GM21619 (cell line): ENCODE results near the gene OSBPL6.
"Not testable (repeated sequence)": the region's sequence is repeated elsewhere in the genome, so short reads cannot be mapped to it uniquely, and the experiment has no call there.

Source experiments
- ATAC-seq: cut with Tn5 transposase; IDR thresholded peaks from one replicate; pipeline ENCODE4 v1.9.1; 2021; ENCODE audit not compliant: unreplicated experiment

Gene OSBPL6

GRCh38 chr2:178392215-178392614 is 197.9 kb downstream of the OSBPL6 start:
- ATAC-seq, result no peak

GRCh38 chr2:178394859-178395258 is 200.5 kb downstream of the OSBPL6 start:
- no peak for ATAC-seq

DNA sequence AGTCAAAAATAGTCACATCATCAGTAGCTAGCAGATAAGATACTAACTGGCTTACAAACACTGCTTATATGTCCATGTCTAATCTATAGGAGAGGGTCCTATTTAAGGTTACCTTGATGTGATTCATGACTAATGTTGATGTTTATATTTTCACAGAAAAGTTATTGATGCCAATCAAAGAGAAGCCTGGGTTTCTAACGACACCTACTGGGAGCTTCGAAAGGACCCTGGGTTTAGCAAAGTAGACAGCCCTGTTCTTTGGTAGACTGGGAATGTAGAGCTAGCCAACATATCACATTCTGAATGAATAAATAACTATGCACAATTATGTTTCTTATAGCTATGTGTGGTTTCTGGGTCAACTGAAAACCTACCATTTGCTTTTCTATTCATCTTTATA is 201.0 kb downstream of the OSBPL6 start:
- ATAC-seq, result no peak

DNA sequence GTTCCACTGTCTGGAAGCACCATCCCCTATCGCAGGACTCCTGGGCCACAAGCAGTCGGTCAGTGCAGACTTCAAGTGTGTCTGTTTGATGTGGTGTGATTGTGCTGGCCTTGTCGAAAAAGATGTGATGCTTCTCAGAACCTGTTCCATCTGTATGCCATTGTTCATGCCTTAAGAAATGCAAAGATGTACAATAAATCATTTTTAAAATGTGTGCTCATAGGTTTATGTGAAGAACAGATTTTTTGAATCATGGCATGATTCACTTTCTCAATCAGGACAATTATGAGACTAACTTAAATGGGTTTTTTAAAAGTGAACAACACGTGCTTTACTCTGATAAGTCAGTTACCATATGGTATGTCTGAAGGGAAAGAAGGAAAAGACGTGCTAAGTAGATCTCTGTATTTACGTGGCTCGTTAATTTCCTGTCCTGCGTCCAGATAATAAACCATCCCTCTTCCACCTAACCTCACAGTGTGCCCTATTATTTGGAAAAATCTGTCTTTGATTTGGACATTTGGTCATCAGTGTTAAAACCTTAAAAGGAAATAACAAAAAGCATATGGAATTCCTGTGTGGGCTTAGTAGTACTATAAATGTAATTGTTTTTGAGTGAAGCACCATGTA is 201.7 kb downstream of the OSBPL6 start:
- no peak for ATAC-seq

- peak; percentile 93 for ATAC-seq
Measured at GRCh38 chr2:178397002-178397605, 202.8 kb downstream of the OSBPL6 start.

GRCh38 chr2:178401994-178402437 is 207.7 kb downstream of the OSBPL6 start:
- ATAC-seq, result no peak

DNA sequence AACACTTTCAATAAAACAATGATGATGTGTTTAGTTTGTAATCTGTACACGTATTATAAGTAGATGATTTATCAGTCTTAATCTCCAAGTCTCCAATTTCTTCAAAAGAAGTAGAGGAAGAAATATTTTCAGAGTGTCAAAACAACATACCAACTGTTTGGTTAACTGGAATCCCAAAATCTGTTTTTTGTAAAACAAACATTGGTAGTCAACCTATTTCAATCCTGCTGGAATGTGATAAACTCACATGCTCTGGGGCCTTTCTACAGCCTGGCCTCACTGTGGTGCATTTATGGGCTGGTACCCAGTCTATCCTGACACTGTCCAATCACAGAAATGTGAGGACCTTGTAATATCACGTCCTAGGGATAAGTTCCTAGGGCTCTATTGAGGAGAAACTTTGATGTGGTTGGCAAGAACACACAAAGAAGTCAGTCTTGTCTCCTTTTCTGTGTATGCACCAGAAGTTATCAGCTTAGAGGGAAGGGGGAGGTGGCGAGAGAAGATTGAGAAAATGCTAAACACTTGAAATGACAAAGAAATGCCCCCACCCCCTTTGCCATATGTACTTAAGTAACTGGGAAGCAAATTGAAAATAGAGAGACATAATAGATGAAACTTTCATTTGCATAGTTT is 209.5 kb downstream of the OSBPL6 start:
- peak; percentile 41 for ATAC-seq

GRCh38 chr2:178404368-178404767 is 210.1 kb downstream of the OSBPL6 start:
- peak; percentile 99 for ATAC-seq

DNA sequence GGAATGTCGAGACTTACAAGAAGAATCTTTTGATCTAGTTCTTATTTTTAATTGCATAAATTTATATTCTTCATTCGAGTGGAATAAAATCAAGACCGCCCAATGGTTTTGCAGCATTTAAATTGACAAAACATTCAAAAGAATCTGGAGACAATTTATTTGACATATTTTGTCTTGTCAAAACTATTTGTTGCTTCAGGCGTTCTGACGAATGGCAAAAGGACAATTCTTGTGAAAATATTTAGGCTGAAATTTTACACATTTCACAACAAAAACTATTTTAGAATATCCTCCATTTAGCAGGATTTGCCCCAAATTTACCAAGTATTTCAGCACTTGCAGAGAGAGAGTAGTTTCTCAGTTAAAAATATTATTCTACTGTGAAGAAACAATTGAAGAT is 214.9 kb downstream of the OSBPL6 start:
- no peak for ATAC-seq

GRCh38 chr2:178412047-178412446 is 217.7 kb downstream of the OSBPL6 start:
- no peak for ATAC-seq

GRCh38 chr2:178412453-178412852 is 218.1 kb downstream of the OSBPL6 start:
- not testable (repeated sequence) for ATAC-seq

DNA sequence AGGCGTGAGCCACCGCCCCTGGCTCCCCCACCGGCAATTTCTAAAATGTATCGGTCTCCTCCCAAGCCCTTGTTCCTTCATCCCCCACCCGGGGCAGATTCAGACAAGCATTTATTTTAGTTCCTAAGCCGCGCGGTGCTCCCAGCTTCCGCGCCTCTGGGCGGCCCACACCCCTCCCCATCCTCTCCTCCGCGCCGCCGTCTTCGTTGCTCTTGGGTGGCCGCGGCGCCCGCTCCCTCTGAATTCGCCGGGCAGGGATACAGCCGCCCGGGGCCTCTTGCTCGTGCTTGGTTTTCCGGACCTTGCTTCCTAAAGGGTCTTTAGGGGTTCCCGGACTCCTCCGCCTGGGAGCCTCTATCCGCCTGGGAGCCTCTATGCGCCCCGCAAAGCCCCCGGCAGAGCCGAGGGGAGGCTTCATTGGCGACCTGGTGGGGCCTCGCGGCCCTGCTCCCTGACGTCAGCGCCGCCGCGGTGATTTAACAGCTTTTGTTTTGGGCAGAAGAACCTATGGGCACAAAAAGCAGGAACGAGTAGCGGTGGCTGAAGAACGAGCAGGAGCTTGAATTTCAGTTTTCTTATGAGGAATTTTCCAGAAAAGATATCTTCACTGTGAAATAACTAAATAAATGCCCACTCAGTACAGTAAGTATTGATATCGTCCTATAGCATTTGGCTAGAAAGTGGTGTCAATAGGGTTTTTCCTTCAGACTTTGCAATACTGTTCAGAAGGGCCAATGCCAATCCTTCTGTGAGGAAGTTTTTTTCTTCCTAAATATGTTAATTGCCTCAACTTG is 219.4 kb downstream of the OSBPL6 start:
- ATAC-seq, result peak; percentile 69

GRCh38 chr2:178414266-178415247 is 220.2 kb downstream of the OSBPL6 start:
- peak; percentile 82 for ATAC-seq

DNA sequence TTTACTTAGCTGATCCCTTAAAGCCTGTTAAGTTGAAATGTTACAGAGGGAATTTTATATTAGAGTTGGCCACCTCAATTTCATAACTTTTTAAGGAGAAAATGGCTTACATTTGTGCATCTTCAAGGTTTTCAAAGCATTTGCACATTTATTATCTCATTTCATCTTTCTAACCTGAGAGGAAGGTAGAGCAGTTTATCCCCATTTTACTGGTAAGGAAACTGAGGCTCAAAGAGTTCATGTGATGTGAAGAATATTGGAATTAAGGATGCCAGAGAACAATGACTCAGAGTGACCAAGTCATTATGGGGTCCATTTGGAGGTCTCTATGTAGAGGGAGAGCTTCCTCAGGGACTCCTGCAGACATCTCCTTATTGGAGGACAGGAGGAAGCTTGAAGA is 221.7 kb downstream of the OSBPL6 start:
- ATAC-seq, result no peak

DNA sequence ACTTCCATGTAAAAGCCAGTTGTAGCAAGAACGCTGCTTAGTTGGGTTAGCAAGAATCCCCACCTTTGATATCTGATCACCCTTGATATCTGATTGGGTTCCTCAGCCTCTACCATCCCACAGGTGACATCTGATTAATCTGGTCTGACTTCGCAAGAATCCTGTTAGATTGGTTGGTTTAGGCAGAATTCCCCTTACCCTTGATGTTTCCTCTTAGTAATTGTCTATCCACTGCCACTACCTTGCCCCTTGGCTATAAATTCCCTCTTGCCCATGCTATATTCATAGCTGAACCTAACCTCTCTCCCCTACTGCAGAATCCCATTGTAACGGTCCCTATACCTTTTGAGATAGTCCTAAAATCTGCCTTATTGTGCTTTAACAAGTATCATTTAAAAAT is 223.6 kb downstream of the OSBPL6 start:
- ATAC-seq, result no peak

GRCh38 chr2:178418426-178418825 is 224.1 kb downstream of the OSBPL6 start:
- no peak for ATAC-seq

- ATAC-seq, result no peak
Measured at GRCh38 chr2:178419123-178419522, 224.8 kb downstream of the OSBPL6 start.

GRCh38 chr2:178420463-178420999 is 226.2 kb downstream of the OSBPL6 start:
- ATAC-seq, result no peak

DNA sequence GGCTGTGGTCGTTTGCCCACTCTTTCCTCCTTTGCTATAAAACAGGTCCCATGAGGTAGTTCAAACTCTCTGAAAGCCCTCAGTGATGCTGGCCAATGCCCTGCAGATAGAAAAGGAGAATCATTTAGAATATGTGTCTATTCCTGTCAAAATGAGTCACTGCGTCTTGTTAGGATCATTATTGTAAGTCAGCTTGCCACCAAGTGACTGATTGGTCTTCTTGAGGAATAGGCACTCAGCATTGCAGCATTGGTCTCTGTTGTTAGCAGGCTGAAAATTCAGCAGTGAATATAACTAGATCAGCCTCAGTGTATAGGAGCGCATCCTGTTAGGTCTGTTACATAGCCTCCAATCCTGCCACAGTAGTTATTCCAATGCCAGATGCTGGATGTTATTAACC is 227.8 kb downstream of the OSBPL6 start:
- no peak for ATAC-seq

DNA sequence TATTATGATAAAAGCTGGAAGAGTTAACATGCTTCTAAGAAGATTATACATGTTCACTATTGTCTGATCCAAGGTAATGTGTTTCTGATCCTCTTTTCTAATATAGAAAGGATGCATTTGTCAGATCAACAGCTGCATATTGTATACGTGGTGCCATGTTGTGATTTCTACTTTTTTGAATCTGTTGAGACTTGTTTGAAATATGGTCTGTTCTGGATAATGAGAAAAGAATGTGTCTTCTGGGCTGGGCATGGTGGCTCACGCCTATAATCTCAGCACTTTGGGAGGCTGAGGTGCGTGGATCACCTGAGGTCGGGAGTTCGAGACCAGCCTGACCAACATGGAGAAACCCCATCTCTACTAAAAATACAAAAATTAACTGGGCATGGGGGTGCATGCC is 229.4 kb downstream of the OSBPL6 start:
- not testable (repeated sequence) for ATAC-seq
